GM06990 (cell line): ENCODE results near the gene ARSD.

Experiments
- DNase-seq: peaks from one replicate; pipeline ENCODE4 v3.0.0-alpha.2; 2011; ENCODE audit not compliant: insufficient read length; ENCODE audit errors: extremely low read depth
- H3K27me3 ChIP-seq: replicated peaks from 2 replicates; pipeline ENCODE4 v1.6.0; 2011; ENCODE audit warnings: low read length; ENCODE audit not compliant: control insufficient read depth, insufficient read depth
- H3K36me3 ChIP-seq: 2 replicates; pipeline ENCODE4 v1.5.1; 2011; ENCODE audit warnings: low read length; ENCODE audit not compliant: control insufficient read depth, insufficient read depth
- H3K4me3 ChIP-seq: replicated peaks from 2 replicates; pipeline ENCODE4 v1.5.1; 2011; ENCODE audit warnings: low read depth, mild to moderate bottlenecking, control low read depth, low read length
- TF ChIP-seq, protein P1 (sequence below): IDR thresholded peaks from 2 replicates; pipeline ENCODE4 v1.5.1; 2011; ENCODE audit warnings: low read length, control low read depth, mild to moderate bottlenecking, inconsistent platforms; ENCODE audit not compliant: insufficient read depth, poor library complexity, severe bottlenecking

The ARSD gene

GRCh38 chrX:2913118-2913517, 16.0 kb downstream of the ARSD start:
- no peak for DNase-seq
- Histone ChIP-seq H3K4me3 (no peak overlapping the region), H3K36me3 (no peaks in the 10 kb centered on the region), H3K27me3 (no peaks in the 10 kb centered on the region)
- TF ChIP-seq, protein P1, sequence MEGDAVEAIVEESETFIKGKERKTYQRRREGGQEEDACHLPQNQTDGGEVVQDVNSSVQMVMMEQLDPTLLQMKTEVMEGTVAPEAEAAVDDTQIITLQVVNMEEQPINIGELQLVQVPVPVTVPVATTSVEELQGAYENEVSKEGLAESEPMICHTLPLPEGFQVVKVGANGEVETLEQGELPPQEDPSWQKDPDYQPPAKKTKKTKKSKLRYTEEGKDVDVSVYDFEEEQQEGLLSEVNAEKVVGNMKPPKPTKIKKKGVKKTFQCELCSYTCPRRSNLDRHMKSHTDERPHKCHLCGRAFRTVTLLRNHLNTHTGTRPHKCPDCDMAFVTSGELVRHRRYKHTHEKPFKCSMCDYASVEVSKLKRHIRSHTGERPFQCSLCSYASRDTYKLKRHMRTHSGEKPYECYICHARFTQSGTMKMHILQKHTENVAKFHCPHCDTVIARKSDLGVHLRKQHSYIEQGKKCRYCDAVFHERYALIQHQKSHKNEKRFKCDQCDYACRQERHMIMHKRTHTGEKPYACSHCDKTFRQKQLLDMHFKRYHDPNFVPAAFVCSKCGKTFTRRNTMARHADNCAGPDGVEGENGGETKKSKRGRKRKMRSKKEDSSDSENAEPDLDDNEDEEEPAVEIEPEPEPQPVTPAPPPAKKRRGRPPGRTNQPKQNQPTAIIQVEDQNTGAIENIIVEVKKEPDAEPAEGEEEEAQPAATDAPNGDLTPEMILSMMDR, result peak; percentile 10

DNA sequence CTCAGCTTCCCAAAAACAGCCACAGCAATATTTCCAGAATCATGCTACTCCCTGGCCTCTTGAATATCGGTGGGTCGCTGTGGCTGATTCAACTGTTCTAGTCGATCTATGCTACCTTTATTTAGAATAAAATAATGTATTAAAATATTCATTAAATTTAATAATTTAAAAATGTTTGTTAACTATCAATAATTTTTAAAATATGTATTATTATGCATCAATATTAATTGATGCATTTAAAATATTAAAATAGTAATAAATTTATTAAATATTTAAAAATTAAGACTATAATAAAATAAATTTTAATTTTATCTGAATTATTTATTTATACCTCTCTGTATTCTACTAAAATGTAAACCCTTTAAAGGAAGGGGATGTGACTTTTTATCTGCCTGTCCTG, 19.0 kb downstream of the ARSD start:
- H3K27me3 ChIP-seq, result no peaks in the 10 kb centered on the region

DNA sequence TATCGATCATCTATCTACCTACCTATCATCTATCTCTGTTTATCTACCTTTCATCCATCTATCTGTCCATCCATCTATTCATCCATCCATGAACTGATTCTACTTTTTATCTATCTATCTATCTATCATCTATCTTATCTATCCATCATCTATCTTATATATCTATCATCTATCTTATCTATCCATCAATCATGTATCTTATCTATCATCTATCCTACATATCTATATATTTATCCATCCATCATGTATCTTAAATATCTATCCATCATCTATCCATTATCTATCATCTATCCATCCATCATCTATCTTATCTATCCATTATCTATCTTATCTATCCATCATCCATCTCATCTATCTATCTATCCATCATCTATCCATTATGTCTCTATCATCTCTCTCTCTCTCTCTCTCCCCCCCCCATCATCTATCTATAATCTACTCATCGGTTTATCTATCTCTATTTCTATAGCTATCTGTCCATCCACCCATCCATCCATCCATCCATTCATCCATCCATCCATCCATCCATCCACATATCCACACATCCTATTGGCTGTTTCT, 20.9 kb downstream of the ARSD start:
- no peak overlapping the region for H3K4me3 ChIP-seq
- no peak for DNase-seq
- H3K36me3 ChIP-seq, result no peaks in the 10 kb centered on the region
- TF ChIP-seq, protein P1, result no peak
- H3K27me3 ChIP-seq, result no peaks in the 10 kb centered on the region

More for the DNA sequence above, 19.0 kb downstream of the ARSD start:
- DNase-seq, result no peak
- H3K36me3 ChIP-seq, result no peaks in the 10 kb centered on the region
- TF ChIP-seq, protein P1, result no peak
- no peak overlapping the region for H3K4me3 ChIP-seq

DNA sequence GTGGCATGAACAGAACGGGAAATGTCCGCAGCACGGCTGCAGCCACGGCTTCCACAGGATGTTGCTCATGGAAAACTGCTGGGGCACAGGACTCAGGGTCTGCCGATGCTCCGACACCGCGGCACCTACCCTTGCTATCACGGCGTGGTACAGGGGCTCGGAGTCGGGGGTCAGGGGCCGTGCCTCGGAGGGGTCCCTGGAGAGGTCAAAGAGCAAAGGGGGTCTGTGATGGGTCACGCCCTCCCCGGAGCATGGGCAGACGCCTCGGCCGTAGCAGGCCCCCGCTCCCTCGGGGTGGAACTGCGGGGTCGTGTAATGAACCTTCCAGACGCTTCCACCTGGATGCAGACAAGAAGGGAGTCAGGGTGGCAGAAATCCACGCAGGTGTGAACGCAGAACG, 21.8 kb downstream of the ARSD start:
- no peaks in the 10 kb centered on the region for H3K27me3 ChIP-seq
- H3K4me3 ChIP-seq, result no peak overlapping the region
- TF ChIP-seq, protein P1, result no peak
- no peaks in the 10 kb centered on the region for H3K36me3 ChIP-seq
- DNase-seq, result no peak

DNA sequence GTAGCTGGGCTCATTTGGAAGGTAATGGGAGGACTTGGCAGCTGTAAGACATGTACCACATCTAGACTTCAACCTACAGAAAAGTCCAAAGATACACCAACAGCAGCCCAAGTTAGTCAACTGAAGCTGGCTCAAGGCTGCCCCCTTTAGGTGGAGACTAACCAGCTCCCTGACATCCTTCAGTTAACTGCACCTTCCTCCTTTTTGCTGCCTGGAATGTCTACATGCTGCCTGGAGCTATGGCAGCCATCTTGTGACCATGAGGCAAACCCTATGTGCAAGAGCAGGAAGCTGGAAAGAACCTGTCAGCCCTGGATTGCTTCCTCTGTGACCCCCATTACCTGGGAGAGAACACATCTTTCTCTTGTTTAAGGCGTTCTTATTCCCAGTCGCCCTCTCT, 25.8 kb downstream of the ARSD start:
- TF ChIP-seq, protein P1, result no peak

DNA sequence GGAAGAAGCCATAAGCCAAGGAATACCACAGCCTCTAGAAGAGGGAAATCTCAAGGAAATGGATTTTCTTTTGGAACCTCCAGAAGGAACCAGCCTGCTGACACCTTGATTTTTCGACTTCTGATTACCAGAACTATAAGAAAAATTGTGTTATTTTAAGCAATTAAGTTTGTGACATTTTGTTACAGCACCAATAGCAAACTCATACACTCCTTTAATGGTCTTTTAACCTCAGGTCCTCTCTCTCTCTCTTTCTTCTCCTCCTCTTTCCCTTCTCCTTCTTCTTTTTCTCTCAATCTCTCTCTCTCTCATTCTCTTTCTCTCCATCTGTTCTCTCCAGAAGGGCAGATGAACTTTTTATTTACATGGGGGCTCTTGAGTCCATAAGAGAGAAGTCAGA, 26.3 kb downstream of the ARSD start:
- Histone ChIP-seq H3K36me3 (no peaks in the 10 kb centered on the region), H3K27me3 (no peaks in the 10 kb centered on the region), H3K4me3 (no peak overlapping the region)
- TF ChIP-seq, protein P1, result no peak
- DNase-seq, result no peak

More for the DNA sequence above, 25.8 kb downstream of the ARSD start:
- H3K36me3 ChIP-seq, result no peaks in the 10 kb centered on the region
- H3K4me3 ChIP-seq, result no peak overlapping the region
- no peak for DNase-seq
- no peaks in the 10 kb centered on the region for H3K27me3 ChIP-seq
